Measurements from ENCODE around the gene SHLD3. TPM values are rescaled to one million over a fixed set of nuclear protein-coding genes. Genes with fewer than 3 reads are reported as not detected.
"Not testable (repeated sequence)": the region's sequence is repeated elsewhere in the genome, so short reads cannot be mapped to it uniquely, and the experiment has no call there.

SHLD3 gene
- polyA plus RNA-seq, 3 donors, result 2.0 to 4.9 (median 2.6) TPM

- H3K4me1 Mint-ChIP-seq, result peaks cover 18% of the 10 kb centered on the region
- intact Hi-C loops (cut with micrococcal nuclease), result loop anchor here (5.0 to 10.0 kb wide), 4 partner anchors 102 to 525 kb away; partner anchors contain the start of genes NLN (in 2 of the 2), SGTB (in 2 of the 2) and SREK1 (in 2 of the 2)
- DNase-seq, result no peak
- peaks cover 11 to 17% of the 10 kb centered on the region in 2 donors for H3K4me1 ChIP-seq (ENCODE audit: control insufficient read depth in 1 of 2, insufficient read depth in 2 of 2, low read length in 2 of 2)
- no peak overlapping the region for H3K27ac ChIP-seq (ENCODE audit: low read depth in 1 of 2, low read length in 2 of 2)
- no peak overlapping the region for H3K4me2 ChIP-seq (replicated peaks; ENCODE audit: extremely low read depth, low read length, poor library complexity, severe bottlenecking)
- H2AFZ ChIP-seq (ENCODE audit: insufficient read depth, low read depth, low read length, poor library complexity, severe bottlenecking), result no peak overlapping the region
- H3K36me3 ChIP-seq (replicated peaks in 1 of 2; ENCODE audit: control insufficient read depth in 1 of 2, insufficient read depth in 2 of 2, low read length in 2 of 2), result peaks cover 24 to 38% of the 10 kb centered on the region in 2 donors
- H3K27me3 Mint-ChIP-seq (ENCODE audit: low read depth in 3 of 3), result no peaks in the 10 kb centered on the region
- H3K4me3 Mint-ChIP-seq, result no peak overlapping the region
- H3K36me3 Mint-ChIP-seq, result peaks cover 19 to 27% of the 10 kb centered on the region in 2 donors
- no peaks in the 10 kb centered on the region for H3K9me3 Mint-ChIP-seq
- TF ChIP-seq CTCF (IDR thresholded peaks at IDR 0.05), result no peak
- no peak overlapping the region for H3K4me3 ChIP-seq (replicated peaks in 1 of 3; ENCODE audit: low read depth in 2 of 3, low read length in 3 of 3)
- H3K79me2 ChIP-seq (ENCODE audit: insufficient read depth, low read length), result peaks cover 68% of the 10 kb centered on the region
- H3K27me3 ChIP-seq (ENCODE audit: control insufficient read depth in 2 of 2, insufficient read depth in 2 of 2, low read length in 2 of 2), result no peaks in the 10 kb centered on the region
- H3K9ac ChIP-seq (ENCODE audit: insufficient read depth, low read length, poor library complexity, severe bottlenecking), result no peak overlapping the region
- no peak overlapping the region for H3K27ac Mint-ChIP-seq
- WGBS (ENCODE audit: insufficient coverage), result no CpG with 5 or more reads among the region's 4 CpGs
- peaks cover 19% of the 10 kb centered on the region for H4K20me1 ChIP-seq (ENCODE audit: insufficient read depth, low read length)
- H3K9me3 ChIP-seq (replicated peaks in 1 of 2; ENCODE audit: control insufficient read depth in 1 of 2, insufficient read depth in 1 of 2, low read length in 2 of 2), result no peaks in the 10 kb centered on the region
These were observed 4.8 kb upstream of the SHLD3 start for GRCh38 chr5:65620021-65620420.

GRCh38 chr5:65621961-65622360, 2.9 kb upstream of the SHLD3 start:
- intact Hi-C loops (cut with micrococcal nuclease), result loop anchor here (5.0 to 10.0 kb wide), 4 partner anchors 100 to 523 kb away; partner anchors contain the start of genes NLN (in 2 of the 2), SGTB (in 2 of the 2) and SREK1 (in 2 of the 2)
- H3K9ac ChIP-seq (ENCODE audit: insufficient read depth, low read length, poor library complexity, severe bottlenecking), result not testable (repeated sequence)

More at GRCh38 chr5:65621961-65622360, 2.9 kb upstream of the SHLD3 start:
- not testable (repeated sequence) for H2AFZ ChIP-seq (ENCODE audit: insufficient read depth, low read depth, low read length, poor library complexity, severe bottlenecking); H3K4me2 ChIP-seq (replicated peaks; ENCODE audit: extremely low read depth, low read length, poor library complexity, severe bottlenecking); H3K27me3 Mint-ChIP-seq (ENCODE audit: low read depth in 3 of 3); H3K9me3 ChIP-seq (replicated peaks in 1 of 2; ENCODE audit: control insufficient read depth in 1 of 2, insufficient read depth in 1 of 2, low read length in 2 of 2); DNase-seq; H3K27ac Mint-ChIP-seq; H3K27me3 ChIP-seq (ENCODE audit: control insufficient read depth in 2 of 2, insufficient read depth in 2 of 2, low read length in 2 of 2); H3K9me3 Mint-ChIP-seq; H3K4me3 Mint-ChIP-seq; H3K27ac ChIP-seq (ENCODE audit: low read depth in 1 of 2, low read length in 2 of 2); H3K4me3 ChIP-seq (replicated peaks in 1 of 3; ENCODE audit: low read depth in 2 of 3, low read length in 3 of 3)
- Histone ChIP-seq H3K79me2 (ENCODE audit: insufficient read depth, low read length) (peaks cover 81% of the 10 kb centered on the region), H4K20me1 (ENCODE audit: insufficient read depth, low read length) (peaks cover 12% of the 10 kb centered on the region), H3K36me3 (replicated peaks in 1 of 2; ENCODE audit: control insufficient read depth in 1 of 2, insufficient read depth in 2 of 2, low read length in 2 of 2) (peaks cover 9 to 18% of the 10 kb centered on the region in 2 donors), H3K4me1 (ENCODE audit: control insufficient read depth in 1 of 2, insufficient read depth in 2 of 2, low read length in 2 of 2) (peaks cover 18 to 35% of the 10 kb centered on the region in 2 donors)
- Mint-ChIP-seq H3K36me3 (peaks cover 8 to 13% of the 10 kb centered on the region in 2 donors), H3K4me1 (peaks cover 24% of the 10 kb centered on the region)
- WGBS (ENCODE audit: insufficient coverage), result 95% methylated on average over 3 of the region's 4 CpGs
